ENCODE measurements around the gene PTPRT. TPM values are rescaled to one million over a fixed set of nuclear protein-coding genes. Genes with fewer than 3 reads are reported as not detected.

The PTPRT gene
- total RNA-seq, 6 experiments from 2014 or later = not detected

- no peak overlapping the region for H3K27ac Mint-ChIP-seq
- H3K9me3 Mint-ChIP-seq = peaks cover 55% of the 10 kb centered on the region
- no peak for DNase-seq
- no peaks in the 10 kb centered on the region for H3K4me1 Mint-ChIP-seq (ENCODE audit: low read depth)
- H3K4me3 Mint-ChIP-seq = no peak overlapping the region
- H3K36me3 Mint-ChIP-seq (ENCODE audit: low read depth) = no peaks in the 10 kb centered on the region; the same call in 1 of the 2 replicates
- no peak for TF ChIP-seq CTCF (IDR thresholded peaks at IDR 0.05)
- H3K27me3 Mint-ChIP-seq (ENCODE audit: insufficient read depth) = peaks cover 4% of the 10 kb centered on the region; the same call in 1 of the 2 replicates
Observed at GRCh38 chr20:42164121-42164890, 1025.4 kb downstream of the PTPRT start.

- no peak for DNase-seq
- Mint-ChIP-seq H3K36me3 (ENCODE audit: low read depth) (no peaks in the 10 kb centered on the region; the same call in 1 of the 2 replicates), H3K9me3 (peaks cover 59% of the 10 kb centered on the region), H3K27me3 (ENCODE audit: insufficient read depth) (peaks cover 2% of the 10 kb centered on the region; the same call in 1 of the 2 replicates), H3K4me3 (no peak overlapping the region), H3K4me1 (ENCODE audit: low read depth) (no peaks in the 10 kb centered on the region), H3K27ac (no peak overlapping the region)
- TF ChIP-seq CTCF (IDR thresholded peaks at IDR 0.05) = no peak
Observed at GRCh38 chr20:42161228-42161829, 1028.4 kb downstream of the PTPRT start.

- Mint-ChIP-seq H3K4me1 (ENCODE audit: low read depth) (no peaks in the 10 kb centered on the region), H3K36me3 (ENCODE audit: low read depth) (no peaks in the 10 kb centered on the region; the same call in 1 of the 2 replicates), H3K4me3 (no peak overlapping the region), H3K9me3 (peaks cover 60% of the 10 kb centered on the region), H3K27me3 (ENCODE audit: insufficient read depth) (peaks cover 3% of the 10 kb centered on the region), H3K27ac (no peak overlapping the region)
- no peak for DNase-seq
- no peak for TF ChIP-seq CTCF (IDR thresholded peaks at IDR 0.05)
Observed at GRCh38 chr20:42159808-42160207, 1029.9 kb downstream of the PTPRT start.

GRCh38 chr20:42158272-42158671 lies 1031.4 kb downstream of the PTPRT start:
- DNase-seq = no peak
- TF ChIP-seq CTCF (IDR thresholded peaks at IDR 0.05) = no peak
- H3K27me3 Mint-ChIP-seq (ENCODE audit: insufficient read depth) = peaks cover 3% of the 10 kb centered on the region
- no peaks in the 10 kb centered on the region; the same call in 1 of the 2 replicates for H3K36me3 Mint-ChIP-seq (ENCODE audit: low read depth)
- H3K4me1 Mint-ChIP-seq (ENCODE audit: low read depth) = no peaks in the 10 kb centered on the region
- H3K9me3 Mint-ChIP-seq = peaks cover 62% of the 10 kb centered on the region
- H3K4me3 Mint-ChIP-seq = no peak overlapping the region
- H3K27ac Mint-ChIP-seq = no peak overlapping the region

- Mint-ChIP-seq H3K4me3 (no peak overlapping the region), H3K9me3 (peaks cover 66% of the 10 kb centered on the region), H3K36me3 (ENCODE audit: low read depth) (no peaks in the 10 kb centered on the region; the same call in 1 of the 2 replicates), H3K4me1 (ENCODE audit: low read depth) (no peaks in the 10 kb centered on the region), H3K27ac (no peak overlapping the region), H3K27me3 (ENCODE audit: insufficient read depth) (peaks cover 1% of the 10 kb centered on the region)
- TF ChIP-seq CTCF (IDR thresholded peaks at IDR 0.05) = no peak
- no peak for DNase-seq
Observed at GRCh38 chr20:42155586-42155985, 1034.1 kb downstream of the PTPRT start.
